ENCODE data around the gene COL23A1. TPM values are rescaled to one million over a fixed set of nuclear protein-coding genes. Genes with fewer than 3 reads are reported as not detected.

Gene COL23A1
- total RNA-seq, 2 donors from 2014 or later, result 1.5 to 2.5 TPM

DNA sequence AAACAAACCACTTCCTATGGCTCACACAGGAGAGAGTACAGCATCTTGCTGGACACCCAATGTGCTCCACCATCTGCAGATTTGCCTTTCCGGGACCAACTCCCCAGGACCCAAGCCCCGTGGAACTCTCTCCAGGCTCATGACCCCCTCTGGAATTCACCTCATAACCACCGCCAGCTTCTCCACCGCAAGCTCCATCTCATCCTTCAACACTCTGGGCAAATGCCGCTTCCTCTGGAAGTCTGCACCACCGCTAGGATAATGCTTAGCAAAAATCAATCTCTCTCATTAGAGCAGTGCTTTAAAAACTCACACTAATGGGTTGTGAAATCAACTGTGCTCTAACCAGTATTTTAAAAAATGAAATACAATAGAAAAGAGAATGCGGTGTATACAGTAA, 150.0 kb downstream of the COL23A1 start:
- DNase-seq (ENCODE audit: low spot score) (no peak), ATAC-seq (ENCODE audit: insufficient number of reproducible peaks, low FRiP score, low read depth) (no peak)
- H3K9me3 ChIP-seq, result no peaks in the 10 kb centered on the region

DNA sequence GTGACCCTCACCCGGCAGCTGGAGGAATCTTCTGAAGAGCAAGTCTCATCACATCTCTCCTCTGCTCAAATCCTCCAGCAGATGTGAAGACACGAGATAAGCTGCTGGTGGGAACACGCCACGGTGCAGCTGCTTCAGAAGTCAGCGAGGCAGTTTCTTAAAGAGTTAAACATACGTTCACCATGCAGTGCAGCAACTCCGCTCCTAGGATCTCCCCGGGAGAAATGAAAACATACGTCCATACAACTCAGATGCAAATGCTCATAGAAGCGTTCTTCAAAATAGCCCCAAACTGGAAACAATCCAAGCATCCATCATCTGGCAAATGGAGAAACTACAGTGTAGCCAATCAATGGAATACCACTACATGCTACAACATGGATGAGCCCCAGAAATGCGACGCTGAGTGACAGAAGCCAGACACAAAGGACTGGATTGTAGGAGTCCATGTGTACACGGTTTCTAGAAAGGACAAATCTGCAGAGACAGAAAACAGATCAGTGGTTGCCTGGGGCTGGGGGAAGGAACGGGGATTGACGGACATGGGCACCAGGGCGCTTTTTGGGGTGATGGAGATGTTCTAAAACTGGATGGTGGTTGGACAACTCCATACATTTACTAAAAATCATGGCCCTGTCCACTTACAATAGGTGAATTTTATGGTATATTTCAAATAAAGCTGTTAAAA, 150.6 kb downstream of the COL23A1 start:
- DNase-seq (ENCODE audit: low spot score), result no peak
- Histone ChIP-seq H3K36me3 (no peaks in the 10 kb centered on the region), H3K9me3 (no peaks in the 10 kb centered on the region), H3K27me3 (replicated peaks; ENCODE audit: insufficient read depth) (no peaks in the 10 kb centered on the region), H3K27ac (no peak overlapping the region), H3K4me1 (ENCODE audit: control insufficient read depth in 1 of 2, low read depth in 2 of 2) (peaks cover 0 to 4% of the 10 kb centered on the region in 2 donors), H3K4me3 (no peak overlapping the region)
- ATAC-seq (ENCODE audit: insufficient number of reproducible peaks, low FRiP score, low read depth), result no peak
- TF ChIP-seq, protein P1, sequence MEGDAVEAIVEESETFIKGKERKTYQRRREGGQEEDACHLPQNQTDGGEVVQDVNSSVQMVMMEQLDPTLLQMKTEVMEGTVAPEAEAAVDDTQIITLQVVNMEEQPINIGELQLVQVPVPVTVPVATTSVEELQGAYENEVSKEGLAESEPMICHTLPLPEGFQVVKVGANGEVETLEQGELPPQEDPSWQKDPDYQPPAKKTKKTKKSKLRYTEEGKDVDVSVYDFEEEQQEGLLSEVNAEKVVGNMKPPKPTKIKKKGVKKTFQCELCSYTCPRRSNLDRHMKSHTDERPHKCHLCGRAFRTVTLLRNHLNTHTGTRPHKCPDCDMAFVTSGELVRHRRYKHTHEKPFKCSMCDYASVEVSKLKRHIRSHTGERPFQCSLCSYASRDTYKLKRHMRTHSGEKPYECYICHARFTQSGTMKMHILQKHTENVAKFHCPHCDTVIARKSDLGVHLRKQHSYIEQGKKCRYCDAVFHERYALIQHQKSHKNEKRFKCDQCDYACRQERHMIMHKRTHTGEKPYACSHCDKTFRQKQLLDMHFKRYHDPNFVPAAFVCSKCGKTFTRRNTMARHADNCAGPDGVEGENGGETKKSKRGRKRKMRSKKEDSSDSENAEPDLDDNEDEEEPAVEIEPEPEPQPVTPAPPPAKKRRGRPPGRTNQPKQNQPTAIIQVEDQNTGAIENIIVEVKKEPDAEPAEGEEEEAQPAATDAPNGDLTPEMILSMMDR (IDR thresholded peaks at IDR 0.05), result no peak

More for the DNA sequence above, 150.0 kb downstream of the COL23A1 start:
- Histone ChIP-seq H3K27ac (no peak overlapping the region), H3K4me1 (ENCODE audit: control insufficient read depth in 1 of 2, low read depth in 2 of 2) (no peaks in the 10 kb centered on the region), H3K27me3 (replicated peaks; ENCODE audit: insufficient read depth) (no peaks in the 10 kb centered on the region), H3K4me3 (no peak overlapping the region), H3K36me3 (no peaks in the 10 kb centered on the region)
- TF ChIP-seq, protein P1 (IDR thresholded peaks at IDR 0.05), result no peak

DNA sequence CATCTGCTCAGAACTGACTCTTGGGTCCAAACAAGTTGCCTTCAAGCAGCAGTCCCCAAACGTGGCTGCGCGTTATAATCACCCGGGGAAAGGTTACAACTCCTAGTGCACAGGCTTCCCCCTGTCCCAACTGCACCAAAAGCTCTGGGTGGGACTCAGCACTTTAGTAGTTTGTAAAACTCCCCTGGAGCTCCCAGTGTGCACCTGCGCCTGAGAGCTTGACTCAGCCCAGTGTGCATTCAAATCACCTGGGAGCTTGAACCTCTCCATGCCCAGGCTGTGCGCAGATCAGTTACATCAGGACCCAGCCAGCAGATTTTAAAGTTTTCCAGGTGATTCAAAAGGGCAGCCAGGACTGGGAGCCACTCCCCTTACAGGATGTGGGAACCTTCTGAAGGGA, 151.4 kb downstream of the COL23A1 start:
- Histone ChIP-seq H3K27me3 (replicated peaks; ENCODE audit: insufficient read depth) (no peaks in the 10 kb centered on the region), H3K4me1 (ENCODE audit: control insufficient read depth in 1 of 2, low read depth in 2 of 2) (peaks cover 0 to 7% of the 10 kb centered on the region in 2 donors), H3K36me3 (no peaks in the 10 kb centered on the region), H3K9me3 (no peaks in the 10 kb centered on the region), H3K27ac (no peak overlapping the region), H3K4me3 (no peak overlapping the region)
- ATAC-seq (ENCODE audit: insufficient number of reproducible peaks, low FRiP score, low read depth), result no peak
- TF ChIP-seq, protein P1 (IDR thresholded peaks at IDR 0.05), result no peak
- no peak for DNase-seq (ENCODE audit: low spot score)

DNA sequence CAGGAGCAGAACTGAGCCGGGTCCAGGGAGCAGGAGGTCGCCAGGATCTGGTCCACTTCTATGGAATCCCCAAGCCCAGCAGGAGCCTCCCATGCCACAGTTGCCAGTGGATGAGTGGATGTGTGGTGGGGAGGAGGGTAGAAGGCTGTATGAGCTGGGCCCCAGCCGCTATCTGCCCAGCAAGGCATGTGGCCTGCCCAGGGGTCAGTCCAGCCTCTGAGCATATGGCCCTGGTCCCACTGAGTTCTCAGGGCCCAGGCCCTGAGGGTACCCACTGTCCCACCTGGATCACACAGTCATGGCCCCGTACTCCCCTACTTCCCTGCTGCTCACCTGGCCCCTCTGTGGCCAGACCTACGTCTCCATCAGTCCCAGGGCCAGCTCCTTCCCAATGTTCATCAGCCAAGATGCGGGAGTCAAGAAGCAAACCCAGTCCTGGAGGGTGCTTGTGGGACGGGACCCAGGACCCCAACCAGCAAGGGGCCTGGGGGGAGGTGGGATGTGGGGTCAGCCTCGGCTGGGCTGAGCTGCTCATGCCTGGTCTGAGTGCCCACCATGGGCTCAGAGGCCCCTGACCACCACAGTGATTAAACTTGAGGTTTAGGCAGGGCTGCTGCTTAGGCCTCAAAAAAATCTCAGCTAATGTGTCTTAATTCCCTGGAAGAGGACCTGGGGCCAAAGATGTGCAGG, 152.7 kb downstream of the COL23A1 start:
- Histone ChIP-seq H3K27ac (no peak overlapping the region), H3K36me3 (no peaks in the 10 kb centered on the region), H3K27me3 (replicated peaks; ENCODE audit: insufficient read depth) (no peaks in the 10 kb centered on the region), H3K9me3 (no peaks in the 10 kb centered on the region), H3K4me1 (ENCODE audit: control insufficient read depth in 1 of 2, low read depth in 2 of 2) (peaks cover 0 to 7% of the 10 kb centered on the region in 2 donors), H3K4me3 (no peak overlapping the region)
- TF ChIP-seq, protein P1 (IDR thresholded peaks at IDR 0.05), result no peak
- no peak for ATAC-seq (ENCODE audit: insufficient number of reproducible peaks, low FRiP score, low read depth)
- DNase-seq (ENCODE audit: low spot score), result no peak

DNA sequence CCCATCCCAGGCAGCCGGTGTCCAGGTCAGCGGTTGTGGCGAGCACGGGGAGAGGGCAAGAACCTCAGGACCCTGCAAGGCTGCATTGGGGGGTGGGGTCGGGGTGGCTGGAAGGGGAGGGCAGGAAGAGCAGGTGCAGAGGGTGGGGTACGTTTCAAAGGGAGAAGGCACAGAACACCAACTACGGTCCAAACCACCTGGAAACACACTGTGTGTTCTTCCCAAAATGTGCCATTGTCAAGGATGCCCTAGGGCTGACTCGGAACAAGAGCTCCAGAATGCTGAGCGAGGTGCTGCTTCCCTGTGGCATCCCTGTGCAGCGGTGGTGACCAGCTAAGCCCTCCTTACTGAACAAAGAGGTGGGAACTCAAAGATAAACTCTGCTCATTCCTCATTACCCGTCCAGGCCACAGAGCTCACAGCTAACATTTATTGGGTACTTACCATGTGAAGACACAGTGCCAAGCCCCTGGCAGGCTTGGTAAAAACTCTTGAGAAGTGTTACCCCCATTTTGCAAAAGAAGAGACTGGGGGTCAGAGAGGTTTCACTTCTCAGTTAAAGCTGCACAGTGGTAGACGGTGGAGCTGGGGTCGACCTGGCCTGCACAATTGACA, 153.8 kb downstream of the COL23A1 start:
- ATAC-seq (ENCODE audit: insufficient number of reproducible peaks, low FRiP score, low read depth), result no peak
- DNase-seq (ENCODE audit: low spot score), result no peak
- H3K4me3 ChIP-seq, result no peak overlapping the region
- H3K27ac ChIP-seq, result no peak overlapping the region
- TF ChIP-seq, protein P1 (IDR thresholded peaks at IDR 0.05), result no peak
- H3K27me3 ChIP-seq (replicated peaks; ENCODE audit: insufficient read depth), result no peaks in the 10 kb centered on the region
- no peaks in the 10 kb centered on the region for H3K9me3 ChIP-seq
- H3K36me3 ChIP-seq, result no peaks in the 10 kb centered on the region
- H3K4me1 ChIP-seq (ENCODE audit: control insufficient read depth in 1 of 2, low read depth in 2 of 2), result peaks cover 0 to 7% of the 10 kb centered on the region in 2 donors

All from thoracic aorta (tissue), 2 donors.